Activated B cell treated with CpG ODN at 0.5 μM for 24 hours (primary cell): Measurements from ENCODE around the gene TMA7B. TPM values are rescaled to one million over a fixed set of nuclear protein-coding genes. Genes with fewer than 3 reads are reported as not detected.

Experiments
- ATAC-seq: fragments of 200-7000 bp; cut with Tn5 transposase; one replicate; pipeline ENCODE4 v1.10.0; 2021; ENCODE audit warnings: low read depth, mild to moderate bottlenecking, moderate library complexity
- CTCF ChIA-PET: fragments of 350-600 bp; sonication (Branson Sonifier 250); formaldehyde crosslinking; loops from one replicate; lab custom pipeline; 2021; ENCODE audit warnings: antibody characterized with exemption; lab: Charles Lee
- POLR2A ChIA-PET: fragments of 350-600 bp; sonication (Branson Sonifier 250); formaldehyde crosslinking; loops from one replicate; lab custom pipeline; 2021; ENCODE audit warnings: antibody characterized with exemption; lab: Charles Lee
- DNase-seq: peaks from one replicate; pipeline ENCODE4 v3.0.0; 2022
- H3K27ac Mint-ChIP-seq: one replicate; pipeline ENCODE4 v1.8.0; 2020; ENCODE audit warnings: mixed read lengths
- H3K27me3 Mint-ChIP-seq: one replicate; pipeline ENCODE4 v1.8.0; 2021; ENCODE audit warnings: mixed read lengths
- H3K36me3 Mint-ChIP-seq: one replicate; pipeline ENCODE4 v1.8.0; 2021; ENCODE audit warnings: low read depth, mixed read lengths
- H3K4me1 Mint-ChIP-seq: one replicate; pipeline ENCODE4 v1.8.0; 2021; ENCODE audit warnings: mixed read lengths
- H3K4me3 Mint-ChIP-seq: one replicate; pipeline ENCODE4 v1.8.0; 2020; ENCODE audit warnings: mild to moderate bottlenecking, mixed read lengths
- H3K9me3 Mint-ChIP-seq: one replicate; pipeline ENCODE4 v1.8.0; 2020; ENCODE audit warnings: mixed read lengths
- intact Hi-C: fragments of 100-400 bp; cut with micrococcal nuclease; formaldehyde crosslinking; loops from one replicate; pipeline ENCODE4 v1.15.1; 2024
- total RNA-seq: library from RNA; stranded (reverse); gene quantifications from 2 replicates; pipeline ENCODE4 v1.2.3, GENCODE V29; 2022
- TF ChIP-seq, protein P1 (sequence below): fragments of 200-600 bp; IDR thresholded peaks from one replicate; pipeline ENCODE4 v1.8.0; 2022; ENCODE audit warnings: antibody characterized with exemption, mild to moderate bottlenecking

TMA7B gene
- total RNA-seq, 1 donor from 2014 or later, result 0.58 TPM

GRCh38 chr22:39994041-39994565, 33.9 kb downstream of the TMA7B start:
- POLR2A ChIA-PET, result interaction anchor here (0.6 to 1.3 kb wide), 3 partner anchors 50 to 472 kb away, joined by 4 to 6 read pairs (median 4); no protein-coding TSS in a partner anchor
- CTCF ChIA-PET, result interaction anchor here (0.6 kb wide), 1 partner anchor 1283 kb away, joined by 3 read pairs; no protein-coding TSS in a partner anchor
- Mint-ChIP-seq H3K36me3 (no peaks in the 10 kb centered on the region), H3K27ac (no peak overlapping the region), H3K27me3 (peaks cover 43% of the 10 kb centered on the region), H3K4me3 (peak overlapping the region; percentile 56), H3K9me3 (no peaks in the 10 kb centered on the region), H3K4me1 (peaks cover 6% of the 10 kb centered on the region)
- ATAC-seq (peak; percentile 10), DNase-seq (no peak)
- TF ChIP-seq, protein P1, sequence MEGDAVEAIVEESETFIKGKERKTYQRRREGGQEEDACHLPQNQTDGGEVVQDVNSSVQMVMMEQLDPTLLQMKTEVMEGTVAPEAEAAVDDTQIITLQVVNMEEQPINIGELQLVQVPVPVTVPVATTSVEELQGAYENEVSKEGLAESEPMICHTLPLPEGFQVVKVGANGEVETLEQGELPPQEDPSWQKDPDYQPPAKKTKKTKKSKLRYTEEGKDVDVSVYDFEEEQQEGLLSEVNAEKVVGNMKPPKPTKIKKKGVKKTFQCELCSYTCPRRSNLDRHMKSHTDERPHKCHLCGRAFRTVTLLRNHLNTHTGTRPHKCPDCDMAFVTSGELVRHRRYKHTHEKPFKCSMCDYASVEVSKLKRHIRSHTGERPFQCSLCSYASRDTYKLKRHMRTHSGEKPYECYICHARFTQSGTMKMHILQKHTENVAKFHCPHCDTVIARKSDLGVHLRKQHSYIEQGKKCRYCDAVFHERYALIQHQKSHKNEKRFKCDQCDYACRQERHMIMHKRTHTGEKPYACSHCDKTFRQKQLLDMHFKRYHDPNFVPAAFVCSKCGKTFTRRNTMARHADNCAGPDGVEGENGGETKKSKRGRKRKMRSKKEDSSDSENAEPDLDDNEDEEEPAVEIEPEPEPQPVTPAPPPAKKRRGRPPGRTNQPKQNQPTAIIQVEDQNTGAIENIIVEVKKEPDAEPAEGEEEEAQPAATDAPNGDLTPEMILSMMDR, result no peak
- intact Hi-C loops, result no loop called here

DNA sequence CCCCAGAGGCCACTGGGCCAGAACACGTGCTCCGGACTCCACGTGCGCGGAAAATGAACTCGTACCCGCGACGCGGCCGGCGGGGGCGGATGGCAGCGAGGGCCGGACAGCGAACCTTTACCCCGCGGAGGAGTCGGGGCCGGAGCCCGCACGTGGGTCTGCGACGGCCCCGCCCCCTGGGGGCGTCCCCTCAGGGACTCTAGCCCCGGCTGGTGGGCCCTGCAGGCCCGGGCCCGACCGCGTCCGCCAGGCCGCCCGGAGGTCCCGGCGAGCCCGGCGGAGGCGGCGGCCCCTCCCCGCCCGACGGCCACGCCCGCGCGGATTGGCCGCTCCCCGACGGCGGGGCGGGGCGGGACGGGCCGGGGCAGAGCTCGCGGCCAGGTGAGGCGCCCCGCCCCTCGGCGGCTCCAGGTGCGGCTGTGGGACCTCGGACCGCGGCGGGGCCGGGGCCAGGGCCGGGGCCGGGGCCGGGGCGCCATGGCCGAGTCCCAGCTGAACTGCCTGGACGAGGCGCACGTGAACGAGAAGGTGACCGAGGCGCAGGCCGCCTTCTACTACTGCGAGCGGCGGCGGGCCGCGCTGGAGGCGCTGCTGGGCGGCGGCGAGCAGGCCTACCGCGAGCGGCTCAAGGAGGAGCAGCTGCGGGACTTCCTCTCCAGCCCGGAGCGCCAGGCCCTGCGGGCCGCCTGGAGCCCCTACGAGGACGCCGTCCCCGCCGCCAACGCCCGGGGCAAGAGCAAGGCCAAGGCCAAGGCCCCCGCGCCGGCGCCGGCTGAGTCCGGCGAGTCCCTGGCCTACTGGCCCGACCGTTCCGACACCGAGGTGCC, 34.6 kb downstream of the TMA7B start, which contains the start of gene FAM83F:
FAM83F (plus strand) TSS at position 389 of the 827 bp plus-strand sequence; CDS start at position 478, 89 bp downstream.
- peak; percentile 48 for DNase-seq
- Mint-ChIP-seq H3K4me1 (peaks cover 6% of the 10 kb centered on the region), H3K9me3 (no peaks in the 10 kb centered on the region), H3K27ac (no peak within 1 kb of the TSS), H3K27me3 (peaks cover 43% of the 10 kb centered on the region), H3K4me3 (peak within 1 kb of the TSS; percentile 56), H3K36me3 (no peaks in the 10 kb centered on the region)
- ATAC-seq, result peak; percentile 89
- TF ChIP-seq, protein P1, result no peak
- ChIA-PET CTCF (interaction anchor here (0.6 kb wide), 1 partner anchor 1284 kb away, joined by 3 read pairs; no protein-coding TSS in a partner anchor), POLR2A (interaction anchor here (1.3 kb wide), 1 partner anchor 49 kb away, joined by 4 read pairs; no protein-coding TSS in a partner anchor)
- intact Hi-C loops, result no loop called here

DNA sequence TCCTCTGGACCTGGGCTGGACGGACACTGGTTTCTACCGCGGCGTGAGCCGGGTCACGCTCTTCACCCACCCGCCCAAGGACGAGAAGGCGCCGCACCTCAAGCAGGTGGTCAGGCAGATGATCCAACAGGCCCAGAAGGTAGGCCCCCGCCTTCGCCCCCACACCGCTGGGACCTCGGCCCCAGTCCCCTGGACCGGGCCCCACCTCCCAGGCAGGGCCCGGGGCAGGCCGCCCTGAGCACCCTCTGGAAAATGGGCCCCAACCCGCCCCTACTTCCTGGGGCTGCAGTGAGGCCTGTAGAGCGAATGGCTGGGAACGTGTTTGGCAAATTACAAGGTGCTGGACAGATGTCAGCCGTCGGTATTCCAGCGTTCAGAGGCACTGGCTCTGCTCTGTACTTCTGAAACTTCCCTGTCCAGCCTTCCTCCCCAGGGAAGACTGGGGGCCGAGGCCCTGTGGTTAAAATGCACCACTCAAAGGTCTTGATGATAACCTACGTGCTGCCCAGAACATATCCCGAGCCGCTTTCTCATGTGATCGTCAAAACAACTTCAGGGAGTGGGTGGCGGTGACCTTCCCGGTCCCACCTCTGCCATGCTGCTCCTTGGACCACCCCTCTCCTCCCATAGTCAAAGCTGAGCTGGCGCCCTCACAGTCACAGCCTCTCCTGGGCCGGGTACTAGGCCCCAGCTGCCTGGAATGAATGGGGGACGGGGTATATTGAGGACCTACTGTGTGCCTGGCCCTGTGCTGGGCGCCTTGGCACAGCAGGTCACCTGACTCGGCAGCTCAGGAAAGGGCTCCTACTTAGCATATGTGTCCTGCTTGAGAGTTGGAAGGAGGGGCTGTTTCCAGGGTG, 35.4 kb downstream of the TMA7B start:
- DNase-seq (no peak), ATAC-seq (no peak)
- Mint-ChIP-seq H3K27ac (no peak overlapping the region), H3K4me1 (peaks cover 6% of the 10 kb centered on the region), H3K4me3 (peak overlapping the region; percentile 44), H3K9me3 (no peaks in the 10 kb centered on the region), H3K36me3 (no peaks in the 10 kb centered on the region), H3K27me3 (peaks cover 43% of the 10 kb centered on the region)
- intact Hi-C loops, result no loop called here
- POLR2A ChIA-PET, result interaction anchor here (0.5 kb wide), 1 partner anchor 350 kb away, joined by 9 read pairs; no protein-coding TSS in a partner anchor
- TF ChIP-seq, protein P1, result no peak
- CTCF ChIA-PET, result no interaction called here

GRCh38 chr22:39996732-39997131, 36.5 kb downstream of the TMA7B start:
- Mint-ChIP-seq H3K4me1 (peaks cover 6% of the 10 kb centered on the region), H3K36me3 (no peaks in the 10 kb centered on the region), H3K9me3 (no peaks in the 10 kb centered on the region), H3K4me3 (peak overlapping the region; percentile 19), H3K27ac (no peak overlapping the region), H3K27me3 (peaks cover 42% of the 10 kb centered on the region)
- CTCF ChIA-PET, result interaction anchor here (1.2 kb wide), 1 partner anchor 24 kb away, joined by 3 read pairs; no protein-coding TSS in a partner anchor
- intact Hi-C loops, result no loop called here
- no peak for ATAC-seq
- POLR2A ChIA-PET, result no interaction called here
- TF ChIP-seq, protein P1, result no peak
- DNase-seq, result no peak
